Kidney (tissue), 14 donors: ENCODE results near the gene GRIA3. TPM values are rescaled to one million over a fixed set of nuclear protein-coding genes. Genes with fewer than 3 reads are reported as not detected.
A peak's percentile ranks its signal among the peaks of the same experiment; 100 is the strongest.

ENCODE experiments used
- DNase-seq, 5 donors: peaks; one replicate each; pipeline ENCODE4 v3.0.0-alpha.2; 2013 to 2020
- FAIRE-seq: peaks from 2 replicates; lab custom pipeline; 2012; peaks lifted over from hg19 to GRCh38; lab: Jason Lieb, UNC
- H3K27ac ChIP-seq, 2 donors: one replicate each; pipeline ENCODE4 v1.7.0; 2013; ENCODE audit warnings: low read depth in 2 of 2, low read length in 2 of 2, inconsistent platforms in 1 of 2
- H3K27me3 ChIP-seq: one replicate; pipeline ENCODE4 v1.7.1; 2013; ENCODE audit warnings: low read length, inconsistent platforms; ENCODE audit not compliant: control insufficient read depth, insufficient read depth
- H3K36me3 ChIP-seq, 3 donors: one replicate each; pipeline versions ENCODE4 v1.7.0 to v1.7.1; 2013; ENCODE audit warnings: low read length in 3 of 3, control low read depth in 1 of 3, inconsistent platforms in 1 of 3; ENCODE audit not compliant: insufficient read depth in 3 of 3, control insufficient read depth in 2 of 3
- H3K4me1 ChIP-seq, 3 donors: one replicate each; pipeline versions ENCODE4 v1.7.0 to v1.7.1; 2013; ENCODE audit warnings: low read length in 3 of 3, inconsistent platforms in 1 of 3, low read depth in 1 of 3; ENCODE audit not compliant: control insufficient read depth in 2 of 3, insufficient read depth in 2 of 3
- H3K4me3 ChIP-seq, 3 donors: one replicate each; pipeline versions ENCODE4 v1.7.0 to v1.8.1; 2013; ENCODE audit warnings: low read length in 3 of 3, control low read depth in 1 of 3, inconsistent platforms in 1 of 3
- H3K9ac ChIP-seq, 3 donors: one replicate each; pipeline versions ENCODE4 v1.7.0 to v1.7.1; 2013; ENCODE audit warnings: low read length in 3 of 3, control low read depth in 1 of 3, inconsistent platforms in 1 of 3
- H3K9me3 ChIP-seq, 3 donors: one replicate each; pipeline versions ENCODE4 v1.7.0 to v1.7.1; 2013; ENCODE audit warnings: low read length in 3 of 3, control low read depth in 1 of 3, inconsistent platforms in 1 of 3; ENCODE audit not compliant: control insufficient read depth in 2 of 3, insufficient read depth in 1 of 3
- CTCF ChIP-seq: IDR thresholded peaks from 3 replicates; pipeline ENCODE4 v1.5.1; 2012; ENCODE audit warnings: mild to moderate bottlenecking, moderate library complexity, borderline replicate concordance; ENCODE audit not compliant: insufficient read depth; ENCODE audit errors: extremely low read depth
- intact Hi-C: fragments of 100-400 bp; cut with DNase I; formaldehyde crosslinking; loops from one replicate; pipeline ENCODE4 v1.11.1; 2022
- polyA plus RNA-seq: library from polyadenylated mRNA; stranded (reverse); fragments of 350-450 nt; fragmentation: Illumina TruSeq; extraction: RNeasy Lipid Tissue Mini Kit (QIAGEN cat#74804); gene quantifications from one replicate; pipeline ENCODE4 v1.2.3, GENCODE V29; 2014; ENCODE audit warnings: low read depth, low replicate concordance; ENCODE audit not compliant: insufficient read depth
- total RNA-seq: library from RNA; stranded (reverse); fragmentation: NEBNext Ultra II Directional; extraction: Animal tissue kit (Norgen Biotek cat#: 25700); gene quantifications from one replicate; pipeline ENCODE4 v1.2.1, GENCODE V29; 2021
- donor health status: control.
- donor health status: control.
- donor health status: control.
- donor health status: control.
- donor health status: control.
- donor health status: DM: yes; HTN: yes; CAD: no.
- donor health status: Normal renal cell carcinoma (clear cell type).

The GRIA3 gene
- total and polyA plus RNA-seq, 2 donors from 2014 or later, result 1.4 to 5.8 TPM

- H3K9me3 ChIP-seq, result no peaks in the 10 kb centered on the region
- intact Hi-C loops, result no loop called here
- H3K36me3 ChIP-seq, result no peaks in the 10 kb centered on the region
- DNase-seq (no peak), FAIRE-seq (no peak)
- no peaks in the 10 kb centered on the region for H3K4me1 ChIP-seq
- no peaks in the 10 kb centered on the region for H3K27me3 ChIP-seq
- no peak overlapping the region for H3K4me3 ChIP-seq
- H3K27ac ChIP-seq, result no peak overlapping the region
- H3K9ac ChIP-seq, result no peak overlapping the region
- no peak for TF ChIP-seq CTCF
Observed at GRCh38 chrX:123171781-123172180, 12.3 kb upstream of the GRIA3 start.

GRCh38 chrX:123172869-123173268 lies 11.2 kb upstream of the GRIA3 start:
- no peak overlapping the region for H3K4me3 ChIP-seq
- no peaks in the 10 kb centered on the region for H3K4me1 ChIP-seq
- no peak for DNase-seq
- FAIRE-seq, result no peak
- no peaks in the 10 kb centered on the region for H3K36me3 ChIP-seq
- TF ChIP-seq CTCF, result no peak
- no peaks in the 10 kb centered on the region for H3K9me3 ChIP-seq
- no peaks in the 10 kb centered on the region for H3K27me3 ChIP-seq
- H3K27ac ChIP-seq, result no peak overlapping the region
- intact Hi-C loops, result no loop called here
- no peak overlapping the region for H3K9ac ChIP-seq

GRCh38 chrX:123173833-123174232 lies 10.2 kb upstream of the GRIA3 start:
- no peaks in the 10 kb centered on the region for H3K36me3 ChIP-seq
- H3K9ac ChIP-seq, result no peak overlapping the region
- DNase-seq (peak in 1 of 5 donors; percentile 10), FAIRE-seq (peak; percentile 93)
- H3K4me3 ChIP-seq, result no peak overlapping the region
- H3K4me1 ChIP-seq, result no peaks in the 10 kb centered on the region
- intact Hi-C loops, result no loop called here
- no peaks in the 10 kb centered on the region for H3K27me3 ChIP-seq
- H3K27ac ChIP-seq, result no peak overlapping the region
- H3K9me3 ChIP-seq, result no peaks in the 10 kb centered on the region
- peak; percentile 18 for TF ChIP-seq CTCF

- TF ChIP-seq CTCF, result no peak
- H3K4me3 ChIP-seq, result no peak overlapping the region
- intact Hi-C loops, result no loop called here
- no peaks in the 10 kb centered on the region for H3K36me3 ChIP-seq
- H3K9ac ChIP-seq, result no peak overlapping the region
- H3K27me3 ChIP-seq, result peaks cover 2% of the 10 kb centered on the region
- no peaks in the 10 kb centered on the region for H3K4me1 ChIP-seq
- FAIRE-seq (no peak), DNase-seq (no peak)
- H3K9me3 ChIP-seq, result no peaks in the 10 kb centered on the region
- H3K27ac ChIP-seq, result no peak overlapping the region
Observed at GRCh38 chrX:123175366-123176122, 8.5 kb upstream of the GRIA3 start.
